ENCODE data around the gene NUTF2. TPM values are rescaled to one million over a fixed set of nuclear protein-coding genes. Genes with fewer than 3 reads are reported as not detected.

The NUTF2 gene
- total and polyA plus RNA-seq, 2 of the 8 experiments (the other 6 are each of a cell fraction or from before 2014, with no cell fraction given), result 219 to 377 TPM

DNA sequence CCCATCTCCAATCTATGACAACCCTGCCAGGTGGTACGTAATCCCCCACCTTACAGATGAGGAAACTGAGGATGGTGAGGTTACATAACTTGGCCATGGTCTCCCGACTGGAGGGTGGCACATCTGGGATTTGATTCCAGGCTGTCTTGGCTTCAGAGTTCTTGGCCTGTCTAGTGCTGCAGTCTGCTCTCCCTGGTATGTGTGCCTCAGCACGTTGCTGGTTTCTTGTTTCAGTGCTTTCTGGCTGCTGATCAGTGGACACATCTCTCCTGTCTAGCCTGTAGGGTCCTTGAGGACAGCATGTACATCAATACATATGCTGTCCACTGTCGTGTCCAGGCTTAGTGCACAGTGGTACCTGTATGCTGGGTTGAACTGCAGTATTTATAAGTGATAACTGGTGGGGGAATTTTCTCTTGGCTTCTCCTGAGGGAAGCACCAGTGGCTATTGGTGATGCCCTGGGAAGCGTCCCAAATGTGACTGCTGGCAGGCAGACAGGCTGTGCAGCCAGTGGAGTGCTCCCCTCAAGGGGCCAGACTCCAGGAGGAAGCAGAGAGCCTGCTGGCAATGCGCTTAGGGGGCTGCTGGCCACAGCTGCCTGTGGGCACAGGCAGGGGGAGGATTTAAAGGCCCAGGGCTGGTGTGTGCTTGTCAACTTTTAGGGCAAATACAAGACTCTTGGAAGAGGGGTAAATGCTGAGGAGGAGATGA is 70.6 kb downstream of the NUTF2 start:
- Histone ChIP-seq H3K79me1 (ENCODE audit: low read depth, low read length) (peaks cover 10% of the 10 kb centered on the region), H2BK120ac (replicated peaks; ENCODE audit: low read depth, low read length) (no peak overlapping the region), H3K36me3 (ENCODE audit: control insufficient read depth in 2 of 4, insufficient read depth in 4 of 4, low read length in 3 of 4) (no peaks in the 10 kb centered on the region; a peak in 1 of 8 replicates), H3K4me1 (replicated peaks in 1 of 4; ENCODE audit: control insufficient read depth in 3 of 4, insufficient read depth in 4 of 4, low read length in 3 of 4) (peaks cover 0 to 10% (median 4%) of the 10 kb centered on the region in 4 experiments; a peak in 6 of 7 replicates), H3K14ac (ENCODE audit: insufficient read length) (no peak overlapping the region), H3K56ac (replicated peaks; ENCODE audit: insufficient read length, low read depth, low read length) (no peak overlapping the region), H2BK5ac (ENCODE audit: low read depth, low read length) (no peak overlapping the region), H3K27me3 (replicated peaks in 1 of 4; ENCODE audit: control insufficient read depth in 3 of 4, extremely low read depth in 1 of 4, insufficient read depth in 3 of 4, low read length in 3 of 4) (no peaks in the 10 kb centered on the region), H4K8ac (ENCODE audit: extremely low read depth, insufficient read depth, low read length) (no peak overlapping the region; the same call in 1 of the 2 replicates), H3K79me2 (ENCODE audit: control insufficient read depth in 1 of 2, insufficient read depth in 2 of 2, low read length in 2 of 2) (no peaks in the 10 kb centered on the region; a peak in 1 of 4 replicates), H3K23ac (ENCODE audit: insufficient read length) (no peak overlapping the region), H3K9me3 (ENCODE audit: insufficient read depth in 2 of 2, low read depth in 1 of 2, low read length in 1 of 2) (no peaks in the 10 kb centered on the region), H2BK20ac (ENCODE audit: low read length) (no peak overlapping the region), H2BK15ac (ENCODE audit: low read length) (no peak overlapping the region), H3K18ac (ENCODE audit: extremely low read depth, low read length) (no peak overlapping the region), H4K5ac (ENCODE audit: insufficient read length, low read depth, low read length) (no peak overlapping the region), H3K9ac (replicated peaks in 1 of 4; ENCODE audit: extremely low read depth in 1 of 4, low read depth in 3 of 4, low read length in 3 of 4) (no peak overlapping the region), H2BK12ac (ENCODE audit: low read depth, low read length) (no peak overlapping the region), H2AFZ (ENCODE audit: low read length) (no peak overlapping the region), H3K4me2 (ENCODE audit: insufficient read depth in 1 of 2, low read depth in 2 of 2, low read length in 2 of 2) (no peak overlapping the region), H4K20me1 (replicated peaks in 1 of 2; ENCODE audit: control insufficient read depth in 1 of 2, insufficient read depth in 2 of 2, low read length in 2 of 2) (peaks cover 8 to 12% of the 10 kb centered on the region in 2 experiments), H3K4ac (replicated peaks; ENCODE audit: insufficient read length, low read depth, low read length) (no peak overlapping the region), H3K4me3 (ENCODE audit: extremely low read depth in 1 of 4, insufficient read depth in 2 of 4, low read depth in 3 of 4, low read length in 4 of 4) (no peak overlapping the region), H4K91ac (replicated peaks; ENCODE audit: insufficient read length, low read length) (no peak overlapping the region), H3K27ac (ENCODE audit: low read depth, low read length) (no peak overlapping the region), H2AK5ac (ENCODE audit: low read depth, low read length) (no peak overlapping the region), H3K23me2 (ENCODE audit: low read depth, low read length) (no peaks in the 10 kb centered on the region)
- POLR2A ChIA-PET (ENCODE audit: partially characterized antibody), result interaction anchor here (1.4 kb wide), 1 partner anchor 11 kb away, joined by 4 read pairs; no protein-coding TSS in a partner anchor
- WGBS, 2 experiments (ENCODE audit: extremely low coverage in 1 of 2, insufficient coverage in 1 of 2, insufficient read length in 1 of 2, insufficient replicate concordance in 2 of 2, low coverage in 1 of 2, low lambda C conversion rate in 2 of 2, missing lambda C conversion rate in 1 of 2), result 81% methylated on average over 6 of the region's 6 CpGs; no CpG with 5 or more reads in 1 of the 2 experiments
- CTCF ChIA-PET (ENCODE audit: partially characterized antibody), result interaction anchor here (0.5 to 4.1 kb wide), 7 partner anchors 9 to 101 kb away, joined by 3 to 39 read pairs (median 8); partner anchors contain the start of gene NRN1L
- no peak for TF ChIP-seq YY1 (IDR thresholded peaks at IDR 0.05; ENCODE audit: low read depth, low read length)
- no peak for TF ChIP-seq CHD1 (IDR thresholded peaks at IDR 0.05; ENCODE audit: low read depth, low read length)
- no peak for TF ChIP-seq GTF2F1 (IDR thresholded peaks at IDR 0.05; ENCODE audit: borderline replicate concordance, low read depth, low read length)
- TF ChIP-seq RXRA (IDR thresholded peaks at IDR 0.05; ENCODE audit: insufficient read depth, low read depth, low read length), result no peak
- TF ChIP-seq, protein P1, sequence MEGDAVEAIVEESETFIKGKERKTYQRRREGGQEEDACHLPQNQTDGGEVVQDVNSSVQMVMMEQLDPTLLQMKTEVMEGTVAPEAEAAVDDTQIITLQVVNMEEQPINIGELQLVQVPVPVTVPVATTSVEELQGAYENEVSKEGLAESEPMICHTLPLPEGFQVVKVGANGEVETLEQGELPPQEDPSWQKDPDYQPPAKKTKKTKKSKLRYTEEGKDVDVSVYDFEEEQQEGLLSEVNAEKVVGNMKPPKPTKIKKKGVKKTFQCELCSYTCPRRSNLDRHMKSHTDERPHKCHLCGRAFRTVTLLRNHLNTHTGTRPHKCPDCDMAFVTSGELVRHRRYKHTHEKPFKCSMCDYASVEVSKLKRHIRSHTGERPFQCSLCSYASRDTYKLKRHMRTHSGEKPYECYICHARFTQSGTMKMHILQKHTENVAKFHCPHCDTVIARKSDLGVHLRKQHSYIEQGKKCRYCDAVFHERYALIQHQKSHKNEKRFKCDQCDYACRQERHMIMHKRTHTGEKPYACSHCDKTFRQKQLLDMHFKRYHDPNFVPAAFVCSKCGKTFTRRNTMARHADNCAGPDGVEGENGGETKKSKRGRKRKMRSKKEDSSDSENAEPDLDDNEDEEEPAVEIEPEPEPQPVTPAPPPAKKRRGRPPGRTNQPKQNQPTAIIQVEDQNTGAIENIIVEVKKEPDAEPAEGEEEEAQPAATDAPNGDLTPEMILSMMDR (IDR thresholded peaks at IDR 0.05; ENCODE audit: control extremely low read depth in 1 of 3, insufficient read depth in 1 of 3, low read depth in 1 of 3, low read length in 3 of 3), result no peak
- DNase-seq (ENCODE audit: low read depth in 1 of 2, low spot score in 2 of 2), result no peak
- FAIRE-seq, result no peak
